NCI-H1092 (cell line): Measurements from ENCODE around the gene CRIM1.
"Not testable (repeated sequence)": the region's sequence is repeated elsewhere in the genome, so short reads cannot be mapped to it uniquely, and the experiment has no call there.

Experiments used
- DNase-seq: peaks from one replicate; lab custom pipeline; 2025; lab: John Stamatoyannopoulos, UW

CRIM1 gene

DNA sequence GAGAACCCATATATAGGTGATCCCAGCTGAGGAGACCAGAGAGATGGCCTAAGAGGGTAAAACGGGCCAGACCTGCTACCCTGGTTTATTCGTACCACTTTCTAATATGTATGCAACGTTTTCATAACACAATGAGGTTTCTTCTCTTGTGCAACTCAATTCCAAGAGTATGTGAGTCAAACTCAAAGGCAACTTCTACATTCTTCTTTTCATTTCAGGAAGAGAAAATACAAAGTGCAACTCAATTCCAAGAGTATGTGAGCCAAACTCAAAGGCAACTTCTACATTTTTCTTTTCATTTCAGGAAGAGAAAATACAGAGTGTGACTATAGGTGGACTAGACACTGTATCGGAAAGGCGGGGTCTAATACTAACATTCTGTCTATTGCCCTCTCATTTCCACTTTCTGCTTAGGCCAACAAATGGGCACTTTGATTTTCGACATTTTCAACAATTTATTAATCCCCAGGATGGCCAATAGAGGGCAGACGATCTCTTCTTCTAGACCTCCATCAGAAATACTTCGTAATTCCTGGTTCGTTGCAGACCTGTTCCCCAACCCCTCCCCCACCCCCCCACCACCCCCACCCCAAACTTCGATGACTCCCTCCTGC, 3.7 kb upstream of the CRIM1 start:
- no peak for DNase-seq

DNA sequence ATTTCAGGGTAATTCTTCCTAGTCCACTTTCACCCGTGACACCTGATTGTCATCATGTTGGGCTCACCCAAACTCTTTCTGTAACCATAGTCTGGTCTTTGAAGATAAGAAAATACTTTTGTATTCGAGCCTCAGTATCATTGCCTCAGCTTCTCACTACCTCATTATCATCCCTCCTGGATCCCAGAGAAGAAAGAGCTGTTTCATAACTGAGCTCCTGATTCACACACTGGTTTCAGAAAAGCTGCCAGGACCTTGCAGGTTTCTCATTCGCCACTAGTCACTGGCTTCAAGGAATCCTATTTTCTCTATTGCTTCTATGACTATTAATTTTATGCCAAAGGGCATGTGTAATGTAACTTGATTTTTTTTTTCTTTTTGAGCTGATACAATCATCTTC, 2.9 kb upstream of the CRIM1 start:
- DNase-seq: no peak

DNA sequence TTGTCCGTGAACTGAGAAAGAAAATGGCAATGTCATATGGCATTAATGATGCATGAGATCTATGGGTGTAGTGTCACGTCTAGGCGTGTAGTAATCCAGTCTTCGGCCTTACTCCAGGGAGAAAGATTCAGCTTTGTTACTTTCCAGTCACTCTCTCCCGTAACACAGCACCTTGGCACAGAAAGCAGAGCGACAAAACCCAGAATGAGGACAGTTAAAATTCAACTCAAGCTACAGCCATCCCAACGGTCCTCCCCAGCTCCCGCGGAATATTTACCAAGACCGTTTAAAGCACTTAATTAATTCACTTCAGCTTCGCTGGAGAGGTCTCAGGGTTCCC, 797 bp upstream of the CRIM1 start:
- no peak for DNase-seq

DNA sequence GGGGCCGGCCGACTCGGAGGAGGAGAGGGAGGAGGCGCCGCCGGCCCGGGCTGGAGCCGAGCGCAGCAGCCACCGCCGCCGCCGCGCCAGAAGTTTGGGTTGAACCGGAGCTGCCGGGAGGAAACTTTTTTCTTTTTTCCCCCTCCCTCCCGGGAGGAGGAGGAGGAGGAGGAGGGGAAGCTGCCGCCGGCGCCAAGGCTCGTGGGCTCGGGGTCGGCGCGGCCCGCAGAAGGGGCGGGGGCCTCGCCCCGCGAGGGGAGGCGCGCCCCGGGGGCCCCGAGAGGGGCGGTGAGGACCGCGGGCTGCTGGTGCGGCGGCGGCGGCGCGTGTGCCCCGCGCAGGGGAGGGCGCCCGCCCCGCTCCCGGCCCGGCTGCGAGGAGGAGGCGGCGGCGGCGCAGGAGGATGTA, 316 bp downstream of the CRIM1 start:
- no peak for DNase-seq

DNA sequence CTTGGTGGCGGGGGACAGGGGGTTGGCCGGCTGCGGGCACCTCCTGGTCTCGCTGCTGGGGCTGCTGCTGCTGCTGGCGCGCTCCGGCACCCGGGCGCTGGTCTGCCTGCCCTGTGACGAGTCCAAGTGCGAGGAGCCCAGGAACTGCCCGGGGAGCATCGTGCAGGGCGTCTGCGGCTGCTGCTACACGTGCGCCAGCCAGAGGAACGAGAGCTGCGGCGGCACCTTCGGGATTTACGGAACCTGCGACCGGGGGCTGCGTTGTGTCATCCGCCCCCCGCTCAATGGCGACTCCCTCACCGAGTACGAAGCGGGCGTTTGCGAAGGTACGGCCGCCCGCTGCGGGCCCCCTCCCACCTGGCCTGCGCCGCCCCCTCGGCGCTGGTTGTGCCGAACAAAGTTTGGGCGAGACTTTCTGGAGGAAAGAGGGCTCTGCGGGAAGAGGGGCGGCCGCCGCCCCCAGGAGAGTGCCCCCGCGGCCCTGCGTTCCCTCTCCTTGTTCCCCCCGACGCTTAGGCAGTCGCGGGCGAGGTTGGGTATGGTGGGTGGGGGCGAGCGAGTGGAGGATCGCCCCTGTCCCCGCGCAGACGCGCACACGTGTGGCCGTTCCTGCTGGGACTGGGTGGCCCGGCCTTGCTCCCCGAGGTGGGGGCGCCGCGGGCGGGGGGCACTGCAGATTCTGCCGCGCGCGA, 866 bp downstream of the CRIM1 start:
- no peak for DNase-seq

DNA sequence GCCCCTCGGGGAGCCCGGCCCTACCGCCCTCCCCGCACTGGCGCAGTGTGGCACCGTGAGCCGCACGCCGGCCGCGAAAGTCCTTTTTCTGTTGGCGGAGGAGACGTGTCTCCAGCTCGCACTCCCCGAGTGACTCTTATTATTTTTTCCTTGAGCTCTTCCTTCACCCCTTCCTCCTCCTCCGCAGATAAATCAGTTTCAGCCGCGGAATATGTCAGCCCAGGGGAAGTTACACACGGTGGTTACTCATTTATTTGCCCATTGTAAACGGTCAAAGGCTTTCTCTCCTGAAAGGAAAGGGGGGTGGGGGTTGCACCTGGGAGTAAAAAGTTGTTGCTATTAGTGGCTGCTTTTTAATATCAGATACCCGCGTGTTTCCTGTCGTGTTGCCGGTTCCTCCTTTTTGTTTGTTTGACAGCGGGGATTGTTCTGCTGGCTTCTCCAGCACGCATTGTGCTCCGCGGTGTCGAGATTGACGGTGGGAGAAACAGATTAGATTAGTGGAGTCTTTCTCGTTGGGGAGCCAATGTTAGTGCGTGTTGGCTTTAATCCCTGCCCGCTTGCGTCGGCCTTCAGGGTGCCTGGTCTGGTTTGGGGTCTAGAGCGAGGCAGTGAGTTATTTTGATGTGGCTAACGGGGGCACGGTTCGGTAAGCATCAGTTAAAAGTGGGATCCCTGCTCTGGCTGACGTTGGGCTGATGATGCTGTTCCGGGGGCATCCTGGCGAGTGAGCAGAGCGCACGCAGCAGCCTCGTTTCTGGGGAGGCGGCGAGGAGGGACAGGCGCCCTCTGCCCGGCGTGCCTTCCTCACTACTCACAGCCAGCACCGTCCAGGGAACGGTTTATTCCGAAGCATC, 1.6 kb downstream of the CRIM1 start:
- no peak for DNase-seq

DNA sequence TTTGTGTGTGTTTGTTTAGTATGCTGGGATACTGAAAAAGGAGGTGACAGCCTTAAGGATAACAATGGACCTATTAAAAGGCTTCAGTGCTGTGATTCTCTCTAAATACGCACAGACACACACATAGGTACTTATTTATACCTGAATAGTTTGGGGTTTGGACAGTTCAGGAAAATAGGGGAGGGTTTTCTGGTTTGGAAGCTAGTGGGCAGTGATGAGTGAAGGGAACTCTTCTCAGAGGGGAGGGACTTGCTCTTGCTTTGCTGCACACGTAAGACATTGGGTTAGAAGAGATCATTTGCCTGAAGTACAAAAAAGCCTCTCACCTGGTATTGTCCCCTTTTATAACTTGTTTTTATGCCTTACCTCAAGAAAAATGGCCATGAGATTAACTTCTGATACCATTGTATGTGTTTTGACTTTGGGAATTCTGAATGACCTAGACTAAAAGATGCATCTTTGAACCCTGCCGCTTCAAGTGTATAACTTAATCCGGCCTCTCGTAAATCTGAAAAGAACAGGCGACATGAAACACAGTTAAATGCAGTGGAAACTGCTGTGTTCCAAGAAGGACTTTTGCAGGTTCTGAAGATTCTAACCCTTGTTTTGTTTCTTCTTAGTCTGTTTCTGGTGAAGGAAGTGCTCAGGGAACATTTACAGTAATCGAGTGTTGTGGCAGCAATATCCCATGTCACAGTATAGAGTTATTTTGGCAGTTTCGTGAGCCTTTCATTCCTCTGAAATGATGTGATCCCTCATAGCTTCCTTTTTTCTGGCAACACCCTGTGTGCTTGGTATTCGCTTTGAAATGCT, 2.5 kb downstream of the CRIM1 start:
- no peak for DNase-seq

DNA sequence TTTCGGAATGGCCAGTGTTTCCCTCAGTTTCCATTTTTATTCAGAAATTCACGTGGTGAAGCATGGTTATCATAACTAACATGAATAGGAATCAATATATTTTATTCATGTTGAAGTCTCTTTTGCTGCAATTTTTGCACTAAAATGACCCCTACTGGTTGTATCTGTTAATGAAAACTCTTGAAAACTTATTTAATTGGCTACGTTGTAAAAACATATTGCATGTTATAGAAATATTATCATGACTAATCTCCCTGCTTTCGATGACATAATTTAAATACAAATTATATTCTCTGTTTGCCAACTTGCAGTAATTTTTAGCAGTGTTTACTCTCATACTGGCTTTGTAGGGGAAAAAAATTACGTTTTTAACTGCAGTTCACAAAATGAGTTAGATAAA, 3.5 kb downstream of the CRIM1 start:
- DNase-seq: no peak

DNA sequence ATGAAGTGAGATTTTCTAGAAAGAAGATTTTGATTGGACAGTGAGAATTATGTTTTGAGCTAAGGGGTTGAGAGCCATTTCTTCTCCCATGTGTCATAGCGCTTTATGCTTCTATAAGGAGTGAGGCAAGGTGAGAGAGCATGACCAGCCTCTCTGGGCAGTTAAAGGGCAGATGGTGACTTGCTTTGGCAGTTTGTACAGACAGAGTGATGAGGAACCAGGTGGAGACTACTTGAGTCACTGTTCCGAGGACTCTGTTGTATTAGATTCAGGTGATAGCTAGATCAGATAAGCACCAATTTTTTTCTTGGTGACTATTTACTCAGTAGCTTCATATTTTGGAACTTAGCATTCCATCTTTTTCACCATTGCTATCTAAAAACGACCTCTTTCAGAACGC, 4.5 kb downstream of the CRIM1 start:
- DNase-seq: no peak

DNA sequence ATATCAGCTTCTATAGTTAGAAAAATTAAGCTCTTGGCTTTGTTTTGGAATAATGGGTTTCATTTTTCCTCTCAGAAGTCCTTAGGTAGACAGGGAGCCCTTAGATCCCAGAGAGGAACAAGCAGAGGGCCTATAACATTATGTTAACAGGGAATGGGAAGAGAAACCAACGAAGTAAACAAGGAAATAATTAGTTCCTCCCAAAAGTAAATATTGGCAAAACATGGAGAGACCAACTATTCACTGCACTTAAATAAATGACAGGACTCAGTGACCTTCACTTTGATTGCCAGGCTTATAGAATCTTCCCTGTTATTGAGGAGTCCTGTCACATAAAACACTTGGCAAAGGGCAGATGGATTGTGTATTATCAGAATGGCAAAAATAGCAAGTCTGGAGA, 5.3 kb downstream of the CRIM1 start:
- no peak for DNase-seq

DNA sequence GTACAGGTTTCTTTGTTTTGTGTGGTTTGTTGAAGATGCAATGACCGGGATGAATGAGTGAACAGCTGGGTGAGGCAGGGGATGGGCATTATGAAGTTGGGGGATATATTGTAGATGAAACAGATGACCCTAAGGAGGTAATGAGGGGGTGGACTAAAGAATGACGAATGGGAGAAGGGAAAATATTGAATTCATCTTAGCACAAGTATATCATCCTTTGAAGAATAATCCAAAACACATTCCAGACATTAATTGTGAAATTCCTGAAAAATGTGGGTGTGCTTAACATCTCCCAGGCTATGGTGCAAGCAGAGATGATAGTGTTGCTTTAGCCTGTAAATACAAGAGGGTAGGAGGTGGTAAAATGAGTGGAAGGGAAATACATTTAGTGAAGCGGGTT, 5.8 kb downstream of the CRIM1 start:
- no peak for DNase-seq

DNA sequence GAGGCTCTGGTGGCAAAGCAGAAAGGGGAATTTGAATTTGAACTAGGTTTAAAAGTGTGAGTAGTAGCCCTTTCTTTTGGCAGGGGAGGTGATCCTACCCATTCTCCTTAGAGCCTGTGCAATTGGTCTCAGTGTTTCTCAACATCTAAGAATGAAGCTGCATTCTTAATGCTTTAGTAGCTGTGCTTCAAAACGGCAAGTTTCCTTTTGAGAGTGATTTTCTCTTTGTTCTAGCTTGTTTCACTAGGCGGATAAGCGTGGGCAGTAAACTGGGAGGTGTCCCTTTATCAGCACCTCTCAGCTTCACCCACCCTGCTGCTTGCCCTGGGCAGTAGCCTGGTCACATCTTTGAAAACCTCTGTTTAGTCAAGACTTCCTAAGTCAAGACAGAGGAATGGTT, 6.7 kb downstream of the CRIM1 start:
- no peak for DNase-seq

DNA sequence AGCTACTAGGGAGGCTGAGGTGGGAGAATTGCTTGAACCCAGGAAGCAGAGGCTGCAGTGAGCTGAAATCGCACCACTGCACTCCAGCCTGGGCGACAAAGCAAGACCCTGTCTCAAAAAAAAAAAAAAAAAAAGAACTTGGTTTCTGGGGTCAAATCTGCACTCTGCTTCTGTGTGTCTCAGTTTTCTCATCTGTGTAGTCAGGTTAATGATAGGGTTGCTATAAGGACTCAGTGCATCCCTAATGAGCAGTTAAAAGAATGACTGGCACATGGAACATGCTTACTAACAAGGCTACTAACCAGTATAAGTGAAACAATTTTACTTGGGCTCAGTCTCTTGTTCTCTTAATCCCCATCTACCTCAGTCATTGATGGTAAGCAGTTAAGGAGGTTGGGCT, 7.5 kb downstream of the CRIM1 start:
- not testable (repeated sequence) for DNase-seq

DNA sequence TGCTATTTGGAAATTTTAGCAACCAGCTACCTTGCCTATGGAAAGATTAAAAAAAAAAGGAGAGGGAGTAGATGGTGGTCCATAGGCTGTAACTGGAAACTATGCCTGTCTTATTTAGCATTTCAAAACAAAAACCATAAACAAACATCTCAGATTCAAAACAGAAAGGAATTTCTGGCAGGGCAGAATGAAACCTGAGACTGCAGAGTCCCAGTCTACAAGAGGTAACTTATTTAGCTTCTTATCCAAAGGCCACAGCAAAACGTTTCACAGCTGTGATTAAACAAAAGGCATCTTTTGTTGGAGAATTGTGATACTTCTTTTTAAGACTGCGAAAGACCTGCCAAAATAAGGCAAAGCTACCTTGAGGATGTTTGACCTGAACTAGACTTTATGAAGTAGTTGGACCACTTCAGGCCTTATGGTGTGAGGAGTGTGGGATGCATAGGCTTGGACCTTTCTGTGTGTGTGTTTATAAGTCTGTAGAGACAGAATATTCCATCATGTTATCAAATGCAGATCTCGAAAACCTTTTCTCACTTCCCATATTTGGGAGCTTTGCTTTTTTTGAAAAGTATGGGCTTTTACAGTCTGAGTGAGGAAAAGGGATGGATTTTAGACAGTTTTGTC, 11.0 kb downstream of the CRIM1 start:
- no peak for DNase-seq

DNA sequence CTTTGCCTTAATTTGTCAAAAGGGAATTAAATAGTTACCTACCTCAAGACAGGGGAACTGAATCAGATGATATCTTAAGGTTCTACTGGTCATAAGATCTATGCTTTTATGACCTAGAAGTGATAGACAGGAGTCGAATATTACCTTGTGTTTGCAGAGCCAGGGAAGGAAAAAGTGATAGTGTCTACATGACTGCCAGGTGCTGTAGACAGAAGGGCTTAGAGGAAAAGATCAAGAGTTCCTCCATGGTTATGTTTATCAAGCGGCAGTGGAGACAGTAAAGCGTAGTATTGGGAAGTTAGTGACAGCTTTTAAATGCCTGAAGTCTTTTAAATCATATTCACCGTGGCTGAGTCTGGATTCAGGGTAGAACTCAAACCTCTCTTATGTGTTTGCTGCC, 11.9 kb downstream of the CRIM1 start:
- DNase-seq: no peak

DNA sequence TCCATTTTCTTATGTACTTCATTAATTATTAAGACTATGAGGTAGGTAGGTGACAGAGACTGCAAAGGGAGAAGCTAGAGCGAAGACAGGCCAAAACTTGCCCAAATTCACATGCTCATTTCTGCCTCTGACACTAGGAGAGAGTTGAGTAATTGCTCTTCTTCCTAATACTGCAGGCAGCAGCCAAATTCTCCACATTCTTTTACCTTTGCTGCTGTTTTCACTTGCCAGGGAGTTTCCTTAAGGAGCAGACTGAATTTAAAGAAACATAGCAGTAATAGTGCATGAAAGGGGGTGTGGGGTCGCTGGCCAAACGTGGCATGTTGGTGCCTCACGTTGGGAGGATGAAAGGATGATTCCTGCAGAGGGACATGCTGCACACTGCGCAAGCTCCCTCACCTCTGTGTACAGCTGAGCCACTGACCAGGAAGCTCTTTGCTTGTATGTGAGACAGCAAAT, 12.3 kb downstream of the CRIM1 start:
- no peak for DNase-seq

DNA sequence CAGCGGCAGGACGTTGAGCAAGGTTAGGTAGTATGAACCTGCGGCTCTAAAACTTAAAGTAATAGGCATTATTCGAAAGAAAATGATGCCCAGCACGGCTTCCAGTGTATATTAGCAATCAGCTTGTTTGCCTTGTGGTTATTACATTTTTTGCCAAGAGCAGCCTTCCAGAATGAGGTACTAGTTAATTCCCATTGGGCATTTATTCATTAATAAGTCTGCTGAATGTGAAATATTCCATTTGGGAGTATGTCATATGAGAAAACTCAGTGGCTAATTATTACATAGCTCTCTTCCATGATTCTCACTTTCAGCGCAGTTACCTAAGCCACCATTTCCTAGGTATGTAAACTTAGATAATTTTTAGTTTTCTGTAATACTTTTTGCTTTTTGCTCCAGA, 12.9 kb downstream of the CRIM1 start:
- no peak for DNase-seq

DNA sequence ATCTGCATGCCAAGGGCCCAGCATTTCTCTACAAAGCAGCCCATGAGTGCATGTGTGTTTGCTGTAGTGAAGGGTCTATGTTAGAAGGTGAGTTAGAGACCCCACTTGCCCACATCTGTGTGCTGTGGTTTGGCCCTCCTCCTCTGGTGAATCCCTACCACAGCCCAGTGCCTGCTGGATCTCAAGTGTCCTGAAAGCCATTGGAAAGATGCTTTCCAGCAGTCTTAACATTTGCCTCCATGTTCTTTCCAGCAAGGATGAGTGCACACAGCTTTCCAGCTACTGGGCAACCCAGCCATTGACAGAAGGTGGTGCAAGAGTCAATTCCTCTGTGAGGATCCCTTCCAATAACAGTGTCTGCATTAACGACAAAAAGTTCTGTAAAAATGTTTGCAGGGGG, 13.6 kb downstream of the CRIM1 start:
- DNase-seq: no peak

DNA sequence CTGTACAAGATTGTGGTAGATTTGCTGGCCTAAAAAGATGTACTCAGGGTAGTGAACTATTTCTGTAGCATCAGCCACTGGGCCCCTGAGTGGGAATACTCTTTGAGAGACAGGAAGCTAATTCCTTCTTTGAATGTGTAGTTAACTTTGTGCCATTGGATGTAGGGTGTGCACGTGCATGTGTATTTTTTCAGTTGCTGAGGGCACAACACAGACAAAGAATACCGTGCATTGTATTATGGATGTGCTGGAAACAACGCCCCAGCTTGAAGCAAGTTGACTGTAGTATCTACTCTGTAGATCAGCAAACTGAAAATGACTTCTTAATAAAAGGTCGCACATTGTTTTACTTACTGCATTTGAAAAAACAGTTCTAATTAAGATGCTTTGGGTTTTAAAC, 14.1 kb downstream of the CRIM1 start:
- no peak for DNase-seq

DNA sequence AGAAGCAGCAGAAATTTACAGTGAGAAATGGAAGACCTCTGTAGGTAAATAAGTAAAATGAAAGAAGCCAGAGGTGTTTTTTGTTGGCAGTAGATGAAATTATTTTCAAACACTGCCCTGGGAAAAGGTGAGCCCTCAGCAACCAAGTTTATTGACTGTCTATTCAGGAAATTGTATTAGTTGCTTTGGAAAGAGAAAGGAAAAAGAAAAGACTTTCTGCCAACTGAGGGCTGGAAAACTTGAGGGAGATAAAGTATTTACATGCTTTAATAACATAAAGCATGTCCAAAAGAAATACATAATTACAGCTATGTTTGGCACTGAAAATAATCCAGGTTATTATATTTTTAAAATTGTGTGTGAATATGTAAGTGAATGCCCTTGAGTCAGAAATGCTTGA, 14.7 kb downstream of the CRIM1 start:
- DNase-seq: no peak

DNA sequence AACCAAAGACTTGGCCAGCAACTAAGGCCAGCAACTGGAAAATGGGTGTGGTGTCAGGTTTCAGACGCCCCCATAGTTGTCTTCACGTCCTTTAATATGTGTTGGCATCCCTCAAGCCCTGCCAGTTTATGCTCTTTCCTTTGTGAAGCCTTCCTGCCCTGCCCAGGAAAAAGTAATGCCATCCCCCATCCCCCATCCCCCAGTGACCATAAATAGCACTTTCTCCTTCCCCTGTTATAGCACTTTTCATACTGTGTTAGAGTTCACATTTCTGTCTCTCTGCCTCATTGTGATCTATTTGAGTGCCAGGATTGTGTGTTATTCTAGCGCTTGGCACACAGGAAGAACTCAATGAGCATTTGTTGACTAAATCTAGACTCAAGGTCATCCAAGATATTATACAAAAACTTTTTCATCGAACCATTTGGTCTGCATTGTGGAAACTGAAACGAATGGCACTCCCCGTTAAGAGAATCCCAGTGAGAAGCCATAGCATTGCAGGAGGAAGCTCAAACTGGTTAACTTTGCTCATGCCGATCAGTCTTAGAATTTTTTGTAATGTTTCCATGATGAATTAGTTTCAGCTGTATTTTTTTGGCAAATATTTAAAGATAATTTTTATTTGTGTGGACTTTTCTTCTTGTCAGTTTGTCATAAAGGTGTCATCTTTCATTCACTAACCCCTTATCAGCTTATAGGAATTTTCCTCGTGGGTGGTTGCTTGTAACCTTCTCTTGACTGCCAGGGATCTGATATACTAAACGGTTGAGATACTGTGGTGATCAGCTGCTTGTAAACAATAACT, 15.7 kb downstream of the CRIM1 start:
- DNase-seq: no peak
